Measurements from ENCODE around the gene HSD11B1L. TPM values are rescaled to one million over a fixed set of nuclear protein-coding genes. Genes with fewer than 3 reads are reported as not detected.

HSD11B1L gene
- total RNA-seq, 4 donors from 2014 or later = 1.9 to 9.4 (median 8.3) TPM

DNA sequence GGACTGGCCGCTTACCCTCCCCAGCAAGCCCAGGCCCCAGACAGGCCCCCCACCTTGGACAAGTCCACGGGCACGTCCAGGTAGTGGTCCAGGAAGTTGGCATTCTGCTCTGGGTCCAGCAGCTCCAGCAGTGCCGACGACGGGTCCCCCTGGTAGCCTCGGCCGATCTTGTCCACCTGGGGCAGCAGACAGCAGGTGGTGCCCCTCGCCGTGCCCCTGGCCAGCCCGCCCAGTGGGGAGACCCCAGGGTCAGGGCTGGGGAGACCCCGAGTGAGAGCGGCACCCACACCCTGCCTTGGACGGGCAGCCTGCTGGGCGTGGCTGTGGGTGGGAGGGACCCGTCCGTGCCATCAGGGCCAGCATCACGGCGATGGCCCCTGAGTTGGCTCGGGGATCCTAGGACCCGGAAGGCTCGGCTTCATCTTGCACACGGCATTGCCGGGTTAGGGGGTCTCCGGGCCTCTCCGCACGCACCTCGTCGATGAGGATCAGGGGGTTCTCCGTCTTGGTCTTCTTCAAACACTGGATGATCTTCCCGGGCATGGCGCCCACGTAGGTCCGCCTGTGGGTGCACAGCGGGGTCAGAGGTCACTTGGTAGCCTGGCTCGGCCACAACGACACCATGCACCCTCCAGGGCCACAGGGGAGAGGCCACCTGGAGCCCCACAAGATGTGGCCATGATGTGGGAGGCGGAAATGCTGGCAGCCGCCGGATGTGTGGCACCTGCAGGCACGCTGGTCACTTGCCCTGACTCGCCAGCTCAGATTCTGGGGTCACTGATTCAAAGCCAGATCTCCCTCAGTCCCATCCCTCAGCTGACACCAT lies 15.6 kb downstream of the HSD11B1L start:
- TF ChIP-seq, protein P1, sequence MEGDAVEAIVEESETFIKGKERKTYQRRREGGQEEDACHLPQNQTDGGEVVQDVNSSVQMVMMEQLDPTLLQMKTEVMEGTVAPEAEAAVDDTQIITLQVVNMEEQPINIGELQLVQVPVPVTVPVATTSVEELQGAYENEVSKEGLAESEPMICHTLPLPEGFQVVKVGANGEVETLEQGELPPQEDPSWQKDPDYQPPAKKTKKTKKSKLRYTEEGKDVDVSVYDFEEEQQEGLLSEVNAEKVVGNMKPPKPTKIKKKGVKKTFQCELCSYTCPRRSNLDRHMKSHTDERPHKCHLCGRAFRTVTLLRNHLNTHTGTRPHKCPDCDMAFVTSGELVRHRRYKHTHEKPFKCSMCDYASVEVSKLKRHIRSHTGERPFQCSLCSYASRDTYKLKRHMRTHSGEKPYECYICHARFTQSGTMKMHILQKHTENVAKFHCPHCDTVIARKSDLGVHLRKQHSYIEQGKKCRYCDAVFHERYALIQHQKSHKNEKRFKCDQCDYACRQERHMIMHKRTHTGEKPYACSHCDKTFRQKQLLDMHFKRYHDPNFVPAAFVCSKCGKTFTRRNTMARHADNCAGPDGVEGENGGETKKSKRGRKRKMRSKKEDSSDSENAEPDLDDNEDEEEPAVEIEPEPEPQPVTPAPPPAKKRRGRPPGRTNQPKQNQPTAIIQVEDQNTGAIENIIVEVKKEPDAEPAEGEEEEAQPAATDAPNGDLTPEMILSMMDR (IDR thresholded peaks at IDR 0.05) = no peak
- no peak for TF ChIP-seq POLR2A (IDR thresholded peaks at IDR 0.05)
- peaks cover 25 to 100% (median 63%) of the 10 kb centered on the region in 3 donors for H3K36me3 ChIP-seq
- H3K4me3 ChIP-seq = no peak overlapping the region
- H3K27me3 ChIP-seq = no peaks in the 10 kb centered on the region
- WGBS, 2 donors = 69 to 80% methylated on average over 1 to 8 of the region's 42 CpGs
- H3K9me3 ChIP-seq = no peaks in the 10 kb centered on the region
- no peak for DNase-seq
- peaks cover 12 to 28% (median 18%) of the 10 kb centered on the region in 3 donors for H3K4me1 ChIP-seq
- intact Hi-C loops (cut with DNase I) = no loop called here
- H3K27ac ChIP-seq = no peak overlapping the region

DNA sequence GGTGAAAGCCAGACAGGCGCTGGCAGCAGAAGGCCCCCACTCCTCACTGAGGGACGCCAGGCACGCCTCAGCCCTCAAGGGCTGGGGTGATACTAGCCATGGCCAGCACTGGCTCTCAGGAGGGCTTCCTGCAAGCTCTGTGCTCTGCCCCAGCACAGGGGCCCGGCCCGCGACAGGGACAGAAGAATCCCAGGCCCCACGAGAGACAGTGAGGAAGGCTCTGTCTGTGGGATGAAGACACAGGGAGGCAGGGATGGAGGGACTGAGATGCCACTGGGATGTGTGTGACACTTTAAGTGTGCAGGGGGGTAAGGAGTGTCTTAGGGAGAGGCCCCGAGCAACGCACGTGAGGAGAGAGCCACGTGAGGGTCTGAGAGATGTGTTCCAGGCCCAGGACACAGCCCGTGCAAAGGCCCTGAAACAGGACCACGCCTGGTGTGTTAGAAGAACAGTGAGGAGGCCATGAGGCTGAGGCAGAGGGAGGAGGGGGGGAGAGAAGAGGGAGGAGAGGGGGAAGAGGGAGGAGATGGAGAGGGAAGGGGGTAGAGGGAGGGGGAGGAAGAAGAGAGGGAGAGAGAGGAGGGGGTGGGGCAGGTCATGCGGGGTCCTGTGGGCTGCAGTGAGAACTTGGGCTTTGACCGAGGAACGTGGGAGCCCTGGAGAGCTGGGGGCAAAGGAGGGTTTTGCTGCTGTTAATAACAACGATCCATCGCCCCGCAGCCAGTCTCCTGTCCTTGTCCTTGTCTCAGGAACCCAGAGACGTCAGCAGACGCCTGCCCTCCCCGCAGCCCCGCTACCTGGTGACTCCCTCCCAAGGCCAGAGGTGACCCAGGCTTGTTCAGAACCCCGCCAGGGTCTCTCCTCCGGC lies 16.4 kb downstream of the HSD11B1L start:
- DNase-seq = no peak
- intact Hi-C loops (cut with DNase I) = no loop called here

DNA sequence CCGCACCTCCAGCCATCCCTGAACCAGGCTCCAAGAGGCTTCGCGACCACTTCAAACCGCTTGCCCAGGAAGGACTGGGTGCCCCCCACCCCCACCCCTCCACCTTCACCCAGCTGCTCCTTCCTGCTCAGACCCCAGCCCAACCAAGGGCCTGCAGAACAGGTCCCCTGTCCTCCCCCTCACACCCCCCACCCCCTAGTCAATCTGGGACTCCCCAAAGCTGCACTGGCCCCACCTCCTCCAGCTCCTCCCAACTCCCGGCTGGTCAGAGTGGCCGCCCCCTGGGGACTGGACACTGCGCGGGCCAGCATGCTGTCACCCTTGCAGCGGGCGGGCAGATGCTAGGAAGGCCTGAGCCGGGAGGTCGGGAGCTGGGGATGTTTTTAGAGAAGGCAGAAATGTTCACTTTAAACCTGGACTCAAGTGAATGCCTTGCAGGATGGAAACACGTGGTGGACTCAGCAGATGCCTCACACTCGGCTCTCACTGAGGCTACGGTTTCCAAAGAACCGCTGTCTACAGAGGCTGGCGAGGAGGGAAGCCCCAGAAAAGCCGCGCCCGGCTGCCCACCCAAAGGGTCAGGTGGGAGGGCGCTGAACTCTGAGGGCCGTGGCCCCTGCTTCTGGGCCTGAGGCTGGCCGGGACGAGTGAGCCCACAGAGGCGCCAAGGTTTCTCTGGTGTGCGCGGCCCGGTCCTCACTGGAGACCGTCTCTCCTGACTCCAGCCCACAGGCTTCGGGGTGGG lies 17.2 kb downstream of the HSD11B1L start:
- Histone ChIP-seq H3K9me3 (no peaks in the 10 kb centered on the region), H3K4me1 (peaks cover 1 to 12% (median 6%) of the 10 kb centered on the region in 3 donors), H3K36me3 (peaks cover 22 to 96% (median 47%) of the 10 kb centered on the region in 3 donors), H3K27ac (no peak overlapping the region), H3K27me3 (no peaks in the 10 kb centered on the region), H3K4me3 (no peak overlapping the region)
- intact Hi-C loops (cut with DNase I) = no loop called here
- 82 to 86% methylated on average over 9 to 11 of the region's 30 CpGs for WGBS, 2 donors
- TF ChIP-seq, protein P1 (IDR thresholded peaks at IDR 0.05) = no peak
- TF ChIP-seq POLR2A (IDR thresholded peaks at IDR 0.05) = no peak
- DNase-seq = no peak

More for the DNA sequence above, 16.4 kb downstream of the HSD11B1L start:
- Histone ChIP-seq H3K27me3 (no peaks in the 10 kb centered on the region), H3K4me3 (no peak overlapping the region), H3K36me3 (peaks cover 25 to 100% (median 56%) of the 10 kb centered on the region in 3 donors), H3K9me3 (no peaks in the 10 kb centered on the region), H3K27ac (no peak overlapping the region), H3K4me1 (peaks cover 6 to 20% (median 10%) of the 10 kb centered on the region in 3 donors)
- TF ChIP-seq, protein P1 (IDR thresholded peaks at IDR 0.05) = no peak
- TF ChIP-seq POLR2A (IDR thresholded peaks at IDR 0.05) = no peak
- WGBS, 2 donors = 72 to 74% methylated on average over 13 to 18 of the region's 25 CpGs

DNA sequence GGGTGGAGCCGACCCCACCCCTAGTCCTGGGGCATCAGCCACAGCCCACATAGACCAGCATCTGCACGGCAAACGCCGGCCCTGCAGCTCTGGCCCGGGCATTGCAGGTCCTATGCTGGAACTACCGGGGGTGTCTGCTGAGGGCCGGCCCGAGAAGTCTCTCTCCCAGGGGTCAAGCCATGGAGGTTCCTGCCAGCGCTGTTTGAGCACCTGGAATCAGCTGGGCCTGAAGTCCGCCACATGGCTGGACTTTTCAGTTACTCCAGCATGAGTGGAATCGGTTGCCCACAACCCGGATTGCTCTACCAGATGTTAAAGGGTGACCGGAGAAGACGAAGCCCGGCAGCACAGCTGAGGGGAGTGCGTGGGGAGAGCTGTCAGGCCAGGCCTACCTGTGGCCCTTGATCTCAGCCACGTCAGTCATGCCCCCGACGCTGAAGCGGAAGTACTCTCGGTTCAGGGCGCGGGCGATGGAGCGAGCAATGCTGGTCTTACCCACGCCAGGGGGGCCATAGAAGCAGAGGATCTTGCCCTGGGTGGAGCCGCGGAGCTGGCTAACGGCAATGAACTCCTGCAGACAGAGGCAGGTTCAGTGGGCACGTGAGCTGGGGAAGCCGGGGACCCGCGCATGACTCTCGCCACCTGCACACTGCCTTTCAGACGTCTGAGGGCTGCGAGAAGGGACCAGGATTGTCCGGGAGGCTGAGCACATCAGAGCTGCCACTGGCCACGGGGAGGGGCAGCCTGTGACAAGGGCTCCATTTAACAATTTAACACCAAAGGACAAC lies 18.0 kb downstream of the HSD11B1L start:
- Histone ChIP-seq H3K27ac (no peak overlapping the region), H3K9me3 (no peaks in the 10 kb centered on the region), H3K36me3 (peaks cover 15 to 96% (median 49%) of the 10 kb centered on the region in 3 donors), H3K4me3 (no peak overlapping the region), H3K27me3 (no peaks in the 10 kb centered on the region), H3K4me1 (peaks cover 0 to 4% (median 1%) of the 10 kb centered on the region in 3 donors)
- WGBS, 2 donors = 86 to 90% methylated on average over 11 to 21 of the region's 38 CpGs
- no peak for TF ChIP-seq POLR2A (IDR thresholded peaks at IDR 0.05)
- TF ChIP-seq, protein P1 (IDR thresholded peaks at IDR 0.05) = no peak
- intact Hi-C loops (cut with DNase I) = no loop called here
- no peak for DNase-seq

Measured in esophagus squamous epithelium (tissue), 5 donors.